ENCODE data around the gene HCAR1. TPM values are rescaled to one million over a fixed set of nuclear protein-coding genes. Genes with fewer than 3 reads are reported as not detected.

The HCAR1 gene
- 0.69 TPM for total RNA-seq

GRCh38 chr12:122730215-122731014 is at the start of gene HCAR1:
Gene HCAR1 (minus strand): TSS chr12:122730844. CDS start chr12:122730339, 505 bp downstream.

GRCh38 chr12:122752464-122753318 is 22.0 kb upstream of the HCAR1 start, which contains the start of gene DENR:
Gene DENR (plus strand): TSS chr12:122752824. CDS start chr12:122753702, 878 bp downstream.

GRCh38 chr12:122716658-122717057 is 14.0 kb downstream of the HCAR1 start, which contains the start of gene HCAR3:
Gene HCAR3 (minus strand): TSS chr12:122716811. CDS start chr12:122716737, 74 bp downstream.

GRCh38 chr12:122702890-122703611 is 27.6 kb downstream of the HCAR1 start, which contains the start of gene HCAR2:
Gene HCAR2 (minus strand): TSS chr12:122703357. CDS start chr12:122703283, 74 bp downstream.

Small RNA genes within 50 kb of the gene (small RNA-seq; reads per million reads assigned to genes)
- gene AC026333.2 (not detected), gene RF00019 (not detected)

Other genes with a start within 250 kb of the HCAR1 start
- 29.3 TPM for gene ZCCHC8, start 229.9 kb downstream of the HCAR1 start, total RNA-seq
- gene RSRC2, start 203.9 kb downstream of the HCAR1 start, total RNA-seq: 73.6 TPM
- 26.8 TPM for gene KNTC1, start 203.6 kb downstream of the HCAR1 start, total RNA-seq
- 0.23 TPM for gene HCAR2, start 27.5 kb downstream of the HCAR1 start, total RNA-seq
- gene HCAR3, start 14.0 kb downstream of the HCAR1 start, total RNA-seq: not detected
- 62.3 TPM for gene DENR, start 22.0 kb upstream of the HCAR1 start, total RNA-seq
- gene CCDC62, start 43.7 kb upstream of the HCAR1 start, total RNA-seq: 7.8 TPM
- 55.6 TPM for gene HIP1R, start 104.6 kb upstream of the HCAR1 start, total RNA-seq
- 15.0 TPM for gene VPS37B, start 165.3 kb upstream of the HCAR1 start, total RNA-seq
- 15.9 TPM for gene ABCB9, start 235.6 kb upstream of the HCAR1 start, total RNA-seq
- gene OGFOD2, start 244.4 kb upstream of the HCAR1 start, total RNA-seq: 6.9 TPM
- gene ARL6IP4, start 249.8 kb upstream of the HCAR1 start, total RNA-seq: 31.1 TPM